ENCODE measurements around the gene TSPAN5. TPM values are rescaled to one million over a fixed set of nuclear protein-coding genes. Genes with fewer than 3 reads are reported as not detected.
A peak's percentile ranks its signal among the peaks of the same experiment; 100 is the strongest.

TSPAN5 gene
- polyA plus RNA-seq, 1 experiment, result 190 TPM

- DNase-seq (ENCODE audit: low read depth, low spot score), result no peak
- Histone ChIP-seq H3K9me3 (ENCODE audit: control insufficient read depth, insufficient read depth, low read length) (no peaks in the 10 kb centered on the region; the same call in 1 of the 2 replicates), H3K27ac (ENCODE audit: low read depth, low read length) (no peak overlapping the region), H3K4me3 (ENCODE audit: low read depth, low read length) (no peak overlapping the region), H3K27me3 (ENCODE audit: control insufficient read depth, insufficient read depth, low read length) (no peaks in the 10 kb centered on the region)
- ChIA-PET POLR2A (no interaction called here), CTCF (no interaction called here)
- no peak for TF ChIP-seq CTCF (IDR thresholded peaks at IDR 0.05; ENCODE audit: low read depth, low read length)
Measured at GRCh38 chr4:98501383-98501782, 157.0 kb downstream of the TSPAN5 start.

- Histone ChIP-seq H3K27ac (ENCODE audit: low read depth, low read length) (no peak overlapping the region), H3K9me3 (ENCODE audit: control insufficient read depth, insufficient read depth, low read length) (no peaks in the 10 kb centered on the region; the same call in 1 of the 2 replicates), H3K27me3 (ENCODE audit: control insufficient read depth, insufficient read depth, low read length) (no peaks in the 10 kb centered on the region), H3K4me3 (ENCODE audit: low read depth, low read length) (no peak overlapping the region)
- ChIA-PET POLR2A (interaction anchor here (0.6 kb wide), 1 partner anchor 25 kb away, joined by 3 read pairs; no protein-coding TSS in a partner anchor), CTCF (no interaction called here)
- DNase-seq (ENCODE audit: low read depth, low spot score), result no peak
- TF ChIP-seq CTCF (IDR thresholded peaks at IDR 0.05; ENCODE audit: low read depth, low read length), result no peak
Measured at GRCh38 chr4:98498774-98499173, 159.6 kb downstream of the TSPAN5 start.

- POLR2A ChIA-PET, result interaction anchor here (0.6 to 1.2 kb wide), 5 partner anchors 15 to 47 kb away, joined by 3 to 6 read pairs (median 3); no protein-coding TSS in a partner anchor
- no peaks in the 10 kb centered on the region; the same call in 1 of the 2 replicates for H3K9me3 ChIP-seq (ENCODE audit: control insufficient read depth, insufficient read depth, low read length)
- no peak for DNase-seq (ENCODE audit: low read depth, low spot score)
- CTCF ChIA-PET, result interaction anchor here (1.8 kb wide), 1 partner anchor 10 kb away, joined by 5 read pairs; no protein-coding TSS in a partner anchor
- H3K27ac ChIP-seq (ENCODE audit: low read depth, low read length), result peak overlapping the region; percentile 52
- H3K27me3 ChIP-seq (ENCODE audit: control insufficient read depth, insufficient read depth, low read length), result no peaks in the 10 kb centered on the region
- H3K4me3 ChIP-seq (ENCODE audit: low read depth, low read length), result no peak overlapping the region
- TF ChIP-seq CTCF (IDR thresholded peaks at IDR 0.05; ENCODE audit: low read depth, low read length), result no peak
Measured at GRCh38 chr4:98496152-98496845, 162.1 kb downstream of the TSPAN5 start.

GRCh38 chr4:98493296-98493695 is 165.1 kb downstream of the TSPAN5 start:
- Histone ChIP-seq H3K9me3 (ENCODE audit: control insufficient read depth, insufficient read depth, low read length) (no peaks in the 10 kb centered on the region; the same call in 1 of the 2 replicates), H3K27me3 (ENCODE audit: control insufficient read depth, insufficient read depth, low read length) (no peaks in the 10 kb centered on the region), H3K27ac (ENCODE audit: low read depth, low read length) (no peak overlapping the region), H3K4me3 (ENCODE audit: low read depth, low read length) (no peak overlapping the region)
- DNase-seq (ENCODE audit: low read depth, low spot score), result no peak
- no peak for TF ChIP-seq CTCF (IDR thresholded peaks at IDR 0.05; ENCODE audit: low read depth, low read length)
- ChIA-PET CTCF (no interaction called here), POLR2A (no interaction called here)

GRCh38 chr4:98491899-98492559 is 166.4 kb downstream of the TSPAN5 start:
- Histone ChIP-seq H3K27me3 (ENCODE audit: control insufficient read depth, insufficient read depth, low read length) (no peaks in the 10 kb centered on the region), H3K27ac (ENCODE audit: low read depth, low read length) (peak overlapping the region; percentile 11), H3K4me3 (ENCODE audit: low read depth, low read length) (no peak overlapping the region), H3K9me3 (ENCODE audit: control insufficient read depth, insufficient read depth, low read length) (no peaks in the 10 kb centered on the region; the same call in 1 of the 2 replicates)
- no peak for TF ChIP-seq CTCF (IDR thresholded peaks at IDR 0.05; ENCODE audit: low read depth, low read length)
- CTCF ChIA-PET, result interaction anchor here (0.6 to 1.8 kb wide), 3 partner anchors 24 to 448 kb away, joined by 3 to 9 read pairs (median 4); no protein-coding TSS in a partner anchor
- no peak for DNase-seq (ENCODE audit: low read depth, low spot score)
- POLR2A ChIA-PET, result interaction anchor here (1.5 kb wide), 1 partner anchor 231 kb away, joined by 3 read pairs; the partner anchor contains the start of gene RAP1GDS1

Data from AG04450 (cell line).